Neutrophil (primary cell): Measurements from ENCODE around the gene ITIH5.

ENCODE experiments used
- H3K27ac ChIP-seq: fragments of 200-600 bp; sonication (generic); 2 replicates; pipeline ENCODE4 v1.5.1; 2016; ENCODE audit warnings: mild to moderate bottlenecking, moderate library complexity
- H3K27me3 ChIP-seq: fragments of 200-600 bp; sonication (generic); 2 replicates; pipeline ENCODE4 v1.6.0; 2016; ENCODE audit warnings: mild to moderate bottlenecking
- H3K36me3 ChIP-seq: fragments of 200-600 bp; sonication (generic); 2 replicates; pipeline ENCODE4 v1.5.1; 2017
- H3K4me1 ChIP-seq, 2 experiments: fragments of 200-600 bp in 1 of 2; sonication (generic) in 1 of 2; 1 replicate in 1 of 2; 2 replicates in 1 of 2; pipeline versions ENCODE4 v1.5.1 to v1.6.1; 2013 to 2016; ENCODE audit warnings: low read depth in 1 of 2, low read length in 1 of 2, mild to moderate bottlenecking in 1 of 2, moderate library complexity in 1 of 2; ENCODE audit not compliant: control insufficient read depth in 1 of 2, insufficient read depth in 1 of 2
- H3K4me3 ChIP-seq, 2 experiments: fragments of 200-600 bp in 1 of 2; sonication (generic) in 1 of 2; 1 replicate in 1 of 2; 2 replicates in 1 of 2; pipeline ENCODE4 v1.5.1; 2013 to 2016; ENCODE audit warnings: low read depth in 1 of 2, low read length in 1 of 2, mild to moderate bottlenecking in 1 of 2, moderate library complexity in 1 of 2
- H3K9me3 ChIP-seq: fragments of 200-600 bp; sonication (generic); 2 replicates; pipeline ENCODE4 v1.5.1; 2016
- CTCF ChIP-seq: fragments of 200-600 bp; sonication (generic); IDR thresholded peaks from 2 replicates; pipeline ENCODE4 v1.5.1; 2016; ENCODE audit warnings: antibody characterized with exemption

ITIH5 gene

GRCh38 chr10:7541137-7542087 lies 125.4 kb downstream of the ITIH5 start:
- TF ChIP-seq CTCF, result no peak
- Histone ChIP-seq H3K27ac (no peak overlapping the region), H3K36me3 (no peaks in the 10 kb centered on the region)

GRCh38 chr10:7538970-7539654 lies 127.7 kb downstream of the ITIH5 start:
- H3K36me3 ChIP-seq, result no peaks in the 10 kb centered on the region
- H3K27ac ChIP-seq, result no peak overlapping the region
- no peak for TF ChIP-seq CTCF

More at GRCh38 chr10:7541137-7542087, 125.4 kb downstream of the ITIH5 start:
- Histone ChIP-seq H3K4me1 (no peaks in the 10 kb centered on the region), H3K27me3 (no peaks in the 10 kb centered on the region), H3K9me3 (no peaks in the 10 kb centered on the region), H3K4me3 (no peak overlapping the region)

GRCh38 chr10:7537126-7537525 lies 129.6 kb downstream of the ITIH5 start:
- no peak overlapping the region for H3K4me3 ChIP-seq
- TF ChIP-seq CTCF, result no peak
- no peaks in the 10 kb centered on the region for H3K4me1 ChIP-seq
- no peaks in the 10 kb centered on the region for H3K27me3 ChIP-seq
- no peaks in the 10 kb centered on the region for H3K9me3 ChIP-seq
- H3K36me3 ChIP-seq, result no peaks in the 10 kb centered on the region
- H3K27ac ChIP-seq, result no peak overlapping the region

More at GRCh38 chr10:7538970-7539654, 127.7 kb downstream of the ITIH5 start:
- no peaks in the 10 kb centered on the region for H3K9me3 ChIP-seq
- H3K27me3 ChIP-seq, result no peaks in the 10 kb centered on the region
- no peak overlapping the region for H3K4me3 ChIP-seq
- no peaks in the 10 kb centered on the region for H3K4me1 ChIP-seq

GRCh38 chr10:7534480-7534852 lies 132.3 kb downstream of the ITIH5 start:
- no peak for TF ChIP-seq CTCF
- H3K4me1 ChIP-seq, result no peaks in the 10 kb centered on the region
- no peak overlapping the region for H3K4me3 ChIP-seq
- H3K27me3 ChIP-seq, result peaks cover 22% of the 10 kb centered on the region
- H3K9me3 ChIP-seq, result no peaks in the 10 kb centered on the region
- no peaks in the 10 kb centered on the region for H3K36me3 ChIP-seq
- H3K27ac ChIP-seq, result no peak overlapping the region

GRCh38 chr10:7533657-7534479 lies 132.9 kb downstream of the ITIH5 start:
- Histone ChIP-seq H3K36me3 (no peaks in the 10 kb centered on the region), H3K4me1 (no peaks in the 10 kb centered on the region), H3K9me3 (no peaks in the 10 kb centered on the region), H3K27ac (no peak overlapping the region), H3K27me3 (peaks cover 28% of the 10 kb centered on the region), H3K4me3 (no peak overlapping the region)
- TF ChIP-seq CTCF, result no peak
